Measurements from ENCODE around the gene SRGAP1. TPM values are rescaled to one million over a fixed set of nuclear protein-coding genes. Genes with fewer than 3 reads are reported as not detected.

The SRGAP1 gene
- total and polyA plus RNA-seq, 9 of the 15 experiments (the other 6 are each of a cell fraction or from before 2014, with no cell fraction given), result 0.01 to 0.13 (median 0.04) TPM; not detected in 3

GRCh38 chr12:63941879-63942278, 97.4 kb downstream of the SRGAP1 start:
- CTCF ChIA-PET (ENCODE audit: low intra/inter-chr PET ratio), result no interaction called here
- H3K79me2 ChIP-seq (ENCODE audit: control insufficient read depth, insufficient read depth, low read length), result no peaks in the 10 kb centered on the region

More at GRCh38 chr12:63941879-63942278, 97.4 kb downstream of the SRGAP1 start:
- no peaks in the 10 kb centered on the region for H3K9me1 ChIP-seq (ENCODE audit: control insufficient read depth, insufficient read depth, low read length)
- no peaks in the 10 kb centered on the region for H3K9me3 ChIP-seq (replicated peaks; ENCODE audit: control insufficient read depth, insufficient read depth, low read depth, low read length)
- intact Hi-C loops (cut with micrococcal nuclease), result no loop called here
- no peak overlapping the region for H3K27ac ChIP-seq (ENCODE audit: extremely low read depth, low read depth, low read length)
- H3K9ac ChIP-seq (ENCODE audit: insufficient read depth in 1 of 2, low read depth in 2 of 2, low read length in 2 of 2), result no peak overlapping the region
- no peak overlapping the region for H2AFZ ChIP-seq (ENCODE audit: low read depth, low read length)
- H3K4me3 ChIP-seq, result no peak overlapping the region
- FAIRE-seq (no peak), DNase-seq (ENCODE audit: extremely low read depth in 1 of 4, low spot score in 3 of 4) (no peak), ATAC-seq (no peak)
- H3K4me1 ChIP-seq (replicated peaks in 1 of 2; ENCODE audit: control insufficient read depth in 2 of 2, insufficient read depth in 2 of 2, low read length in 2 of 2), result no peaks in the 10 kb centered on the region
- TF ChIP-seq GTF2B (IDR thresholded peaks at IDR 0.05; ENCODE audit: extremely low read depth, insufficient read length) (no peak), ARID3A (IDR thresholded peaks at IDR 0.05; ENCODE audit: borderline replicate concordance, low read depth, low read length) (no peak), CEBPB (tag; IDR thresholded peaks at IDR 0.05) (no peak), ZNF133 (CRISPR knock-in tag; IDR thresholded peaks at IDR 0.05) (no peak), PHF8 (IDR thresholded peaks at IDR 0.05; ENCODE audit: borderline replicate concordance, low read length) (no peak), DEAF1 (CRISPR knock-in tag; IDR thresholded peaks at IDR 0.05) (no peak)
- POLR2A ChIA-PET, result no interaction called here
- no peaks in the 10 kb centered on the region for H4K20me1 ChIP-seq (replicated peaks; ENCODE audit: control insufficient read depth, insufficient read depth, low read length)
- peaks cover 0 to 9% of the 10 kb centered on the region in 2 experiments; a peak in 1 of 5 replicates for H3K27me3 ChIP-seq (ENCODE audit: control insufficient read depth in 2 of 2, insufficient read depth in 2 of 2, low read length in 2 of 2)
- no TSS peak for BruUV-seq (replicated peaks)
- in situ Hi-C loops (cut with MboI), result no loop called here
- no peak overlapping the region for H3K4me2 ChIP-seq (ENCODE audit: insufficient read depth, low read length)
- no peaks in the 10 kb centered on the region for H3K36me3 ChIP-seq (ENCODE audit: control insufficient read depth, insufficient read depth, low read length)

All from K562 (cell line).